Sigmoid colon (tissue), 4 donors: ENCODE measurements around the gene TAX1BP3.

Source experiments
- EP300 ChIP-seq, 4 donors: sonication (generic); formaldehyde crosslinking; IDR thresholded peaks; one replicate each; pipeline ENCODE4 v1.6.1; 2017; ENCODE audit warnings: antibody characterized with exemption in 4 of 4
- POLR2A ChIP-seq, 2 donors: fragments of 450-650 bp; IDR thresholded peaks; one replicate each; pipeline ENCODE4 v1.6.1; 2016; ENCODE audit warnings: antibody characterized with exemption in 2 of 2, mild to moderate bottlenecking in 2 of 2, moderate library complexity in 2 of 2
- POLR2AphosphoS5 ChIP-seq, 4 donors: sonication (generic); formaldehyde crosslinking; IDR thresholded peaks; one replicate each; pipeline ENCODE4 v1.6.1; 2017; ENCODE audit warnings: antibody characterized with exemption in 4 of 4
- TF ChIP-seq, protein P1 (sequence below), 4 experiments: fragments of 450-650 bp in 3 of 4; fragments of 200-600 bp in 1 of 4; IDR thresholded peaks; one replicate each; pipeline ENCODE4 v1.5.1; 2016 to 2019; ENCODE audit warnings: antibody characterized with exemption in 4 of 4, mild to moderate bottlenecking in 3 of 4, moderate library complexity in 2 of 4

DNA sequence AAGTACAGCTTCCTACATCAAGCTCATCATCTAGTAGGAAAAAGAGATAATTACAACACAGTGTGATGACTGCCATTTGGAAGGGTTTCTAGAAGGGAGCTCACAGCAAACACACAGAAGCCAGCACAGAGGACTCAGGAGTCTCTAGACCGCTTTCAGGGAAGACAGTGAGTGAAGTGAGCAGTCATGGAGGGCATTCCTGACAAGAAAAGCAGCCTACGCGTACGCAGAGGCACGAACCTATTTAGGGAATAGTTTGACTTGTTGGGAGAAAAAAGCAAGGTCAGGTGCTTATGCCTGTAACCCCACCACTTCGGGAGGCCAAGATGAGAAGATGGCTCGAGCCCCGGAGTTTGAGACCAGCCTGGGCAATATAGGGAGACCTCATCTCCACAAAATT is 46.9 kb upstream of the TAX1BP3 start:
- TF ChIP-seq EP300 (IDR thresholded peaks at IDR 0.05) = no peak
- no peak for TF ChIP-seq POLR2AphosphoS5 (IDR thresholded peaks at IDR 0.05)
- TF ChIP-seq, protein P1, sequence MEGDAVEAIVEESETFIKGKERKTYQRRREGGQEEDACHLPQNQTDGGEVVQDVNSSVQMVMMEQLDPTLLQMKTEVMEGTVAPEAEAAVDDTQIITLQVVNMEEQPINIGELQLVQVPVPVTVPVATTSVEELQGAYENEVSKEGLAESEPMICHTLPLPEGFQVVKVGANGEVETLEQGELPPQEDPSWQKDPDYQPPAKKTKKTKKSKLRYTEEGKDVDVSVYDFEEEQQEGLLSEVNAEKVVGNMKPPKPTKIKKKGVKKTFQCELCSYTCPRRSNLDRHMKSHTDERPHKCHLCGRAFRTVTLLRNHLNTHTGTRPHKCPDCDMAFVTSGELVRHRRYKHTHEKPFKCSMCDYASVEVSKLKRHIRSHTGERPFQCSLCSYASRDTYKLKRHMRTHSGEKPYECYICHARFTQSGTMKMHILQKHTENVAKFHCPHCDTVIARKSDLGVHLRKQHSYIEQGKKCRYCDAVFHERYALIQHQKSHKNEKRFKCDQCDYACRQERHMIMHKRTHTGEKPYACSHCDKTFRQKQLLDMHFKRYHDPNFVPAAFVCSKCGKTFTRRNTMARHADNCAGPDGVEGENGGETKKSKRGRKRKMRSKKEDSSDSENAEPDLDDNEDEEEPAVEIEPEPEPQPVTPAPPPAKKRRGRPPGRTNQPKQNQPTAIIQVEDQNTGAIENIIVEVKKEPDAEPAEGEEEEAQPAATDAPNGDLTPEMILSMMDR (IDR thresholded peaks at IDR 0.05) = no peak
- TF ChIP-seq POLR2A (IDR thresholded peaks at IDR 0.05) = no peak
